Smooth muscle cell of the umbilical artery (primary cell): ENCODE results near the gene CCDC80. TPM values are rescaled to one million over a fixed set of nuclear protein-coding genes. Genes with fewer than 3 reads are reported as not detected.

Experiments used
- total RNA-seq: library from RNA; depleted of rRNA; stranded (reverse); fragments of >200 nt; gene quantifications from 2 replicates; pipeline ENCODE4 v1.2.3, GENCODE V29; 2014

CCDC80 gene, protein sequence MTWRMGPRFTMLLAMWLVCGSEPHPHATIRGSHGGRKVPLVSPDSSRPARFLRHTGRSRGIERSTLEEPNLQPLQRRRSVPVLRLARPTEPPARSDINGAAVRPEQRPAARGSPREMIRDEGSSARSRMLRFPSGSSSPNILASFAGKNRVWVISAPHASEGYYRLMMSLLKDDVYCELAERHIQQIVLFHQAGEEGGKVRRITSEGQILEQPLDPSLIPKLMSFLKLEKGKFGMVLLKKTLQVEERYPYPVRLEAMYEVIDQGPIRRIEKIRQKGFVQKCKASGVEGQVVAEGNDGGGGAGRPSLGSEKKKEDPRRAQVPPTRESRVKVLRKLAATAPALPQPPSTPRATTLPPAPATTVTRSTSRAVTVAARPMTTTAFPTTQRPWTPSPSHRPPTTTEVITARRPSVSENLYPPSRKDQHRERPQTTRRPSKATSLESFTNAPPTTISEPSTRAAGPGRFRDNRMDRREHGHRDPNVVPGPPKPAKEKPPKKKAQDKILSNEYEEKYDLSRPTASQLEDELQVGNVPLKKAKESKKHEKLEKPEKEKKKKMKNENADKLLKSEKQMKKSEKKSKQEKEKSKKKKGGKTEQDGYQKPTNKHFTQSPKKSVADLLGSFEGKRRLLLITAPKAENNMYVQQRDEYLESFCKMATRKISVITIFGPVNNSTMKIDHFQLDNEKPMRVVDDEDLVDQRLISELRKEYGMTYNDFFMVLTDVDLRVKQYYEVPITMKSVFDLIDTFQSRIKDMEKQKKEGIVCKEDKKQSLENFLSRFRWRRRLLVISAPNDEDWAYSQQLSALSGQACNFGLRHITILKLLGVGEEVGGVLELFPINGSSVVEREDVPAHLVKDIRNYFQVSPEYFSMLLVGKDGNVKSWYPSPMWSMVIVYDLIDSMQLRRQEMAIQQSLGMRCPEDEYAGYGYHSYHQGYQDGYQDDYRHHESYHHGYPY
- total RNA-seq, result 325 and 1,122 TPM in 2 replicates

DNA sequence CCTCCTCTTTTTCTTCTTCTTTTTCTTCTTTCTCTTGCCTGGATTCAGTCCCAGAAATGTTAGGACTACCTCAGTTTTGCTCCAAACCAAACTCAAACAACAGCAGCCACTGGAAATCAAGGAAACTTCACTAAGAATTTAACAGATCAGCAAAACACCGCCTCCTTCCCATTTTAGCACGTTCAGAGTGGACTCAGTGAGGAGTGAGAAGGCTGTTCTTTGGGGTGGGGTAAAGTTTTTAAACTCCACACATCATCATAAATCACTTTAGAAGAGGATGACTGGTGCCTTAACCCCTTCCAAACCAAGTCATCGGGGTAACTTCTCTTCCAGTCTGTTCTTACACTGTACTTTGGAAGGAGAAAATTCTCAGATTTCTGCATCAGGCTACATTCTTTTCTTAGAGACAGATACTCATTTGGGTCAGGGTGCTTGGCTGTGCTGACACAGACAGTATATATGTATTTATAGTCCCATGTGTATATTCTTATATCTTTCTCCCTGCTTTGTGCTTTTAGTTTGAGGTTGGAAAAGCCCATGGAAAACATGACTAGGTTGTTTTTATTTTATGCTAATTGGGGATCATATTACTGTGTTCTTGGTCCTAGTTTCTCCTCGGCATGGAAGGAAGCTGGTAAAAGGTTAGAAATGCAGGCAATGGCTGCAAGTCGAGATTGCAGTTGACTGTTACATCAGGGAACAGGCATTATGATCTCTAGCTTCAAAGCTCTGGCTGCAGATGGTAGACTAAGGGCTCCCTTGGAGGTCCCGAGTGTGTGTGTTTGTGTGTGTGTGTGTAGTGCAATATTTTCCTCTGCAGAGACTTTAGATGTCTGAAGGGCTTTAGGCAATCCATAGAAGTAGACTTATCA, at the start of gene CCDC80:
Gene CCDC80, minus strand, starts transcription at position 214 of the 872 bp plus-strand sequence. CDS start 1,238 bp downstream, outside the sequence.

DNA sequence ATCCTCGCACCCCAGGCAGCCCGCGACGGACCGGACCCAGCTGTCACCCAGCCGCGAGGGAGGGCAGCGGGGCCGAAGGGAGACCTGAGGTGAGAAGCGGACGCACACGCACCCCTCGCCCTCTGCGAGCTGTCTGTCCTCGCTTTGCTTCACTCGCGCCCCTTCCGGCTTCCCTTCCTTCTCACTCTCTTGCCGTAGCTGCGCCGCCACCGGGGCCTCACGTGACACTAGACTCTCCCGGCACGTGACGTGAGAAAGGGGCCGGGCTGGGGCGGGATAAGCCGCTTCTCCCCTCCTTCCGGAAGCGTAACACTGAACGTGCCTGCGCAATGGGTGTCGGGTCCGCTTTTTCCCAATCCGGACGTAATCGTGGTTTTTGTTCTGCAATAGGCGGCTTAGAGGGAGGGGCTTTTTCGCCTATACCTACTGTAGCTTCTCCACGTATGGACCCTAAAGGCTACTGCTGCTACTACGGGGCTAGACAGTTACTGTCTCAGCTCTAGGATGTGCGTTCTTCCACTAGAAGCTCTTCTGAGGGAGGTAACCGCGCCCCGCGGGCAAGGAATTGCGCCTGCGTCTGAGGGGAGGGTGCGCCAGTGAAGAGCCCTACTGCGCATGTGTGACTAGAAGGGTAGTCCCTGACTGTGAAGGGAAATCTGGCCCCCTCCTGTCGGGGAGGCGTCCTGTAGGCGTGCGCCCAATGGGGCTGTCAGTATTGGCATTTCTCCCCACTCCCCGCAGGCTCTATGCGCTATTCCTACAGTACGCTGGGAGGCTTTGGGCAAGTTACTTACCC, 79.0 kb downstream of the CCDC80 start, which contains the start of the genes ATG3 and SLC35A5:
Gene ATG3, minus strand, starts transcription at position 229 of the 796 bp plus-strand sequence. CDS start 434 bp downstream, outside the sequence.
Gene SLC35A5, plus strand, starts transcription at position 312 of the 796 bp plus-strand sequence. CDS start 1,359 bp downstream, outside the sequence.

Other genes starting within 250 kb of the CCDC80 start
- 0.42 TPM in 1 of 2 replicates, not detected in the other for gene BTLA, start 141.7 kb downstream of the CCDC80 start, total RNA-seq
- 64.7 and 65.1 TPM in 2 replicates for gene ATG3, start 79.2 kb downstream of the CCDC80 start, total RNA-seq
- gene SLC35A5, start 79.1 kb downstream of the CCDC80 start, total RNA-seq, result 29.1 and 43.3 TPM in 2 replicates
- not detected in 2 replicates for gene CD200R1L, start 205.7 kb upstream of the CCDC80 start, total RNA-seq